NT2/D1 (cell line): Measurements from ENCODE around the gene PLXNA3.

Source experiments
- SUZ12 ChIP-seq: IDR thresholded peaks from 2 replicates; pipeline ENCODE4 v1.6.1; 2011; ENCODE audit not compliant: insufficient read length, insufficient read depth; ENCODE audit errors: extremely low read depth
- YY1 ChIP-seq: IDR thresholded peaks from 2 replicates; pipeline ENCODE4 v1.6.1; 2011; ENCODE audit not compliant: insufficient read length, insufficient read depth
- ZNF274 ChIP-seq: IDR thresholded peaks from 2 replicates; pipeline ENCODE4 v1.6.1; 2011; ENCODE audit warnings: mild to moderate bottlenecking, low read depth, low read length

DNA sequence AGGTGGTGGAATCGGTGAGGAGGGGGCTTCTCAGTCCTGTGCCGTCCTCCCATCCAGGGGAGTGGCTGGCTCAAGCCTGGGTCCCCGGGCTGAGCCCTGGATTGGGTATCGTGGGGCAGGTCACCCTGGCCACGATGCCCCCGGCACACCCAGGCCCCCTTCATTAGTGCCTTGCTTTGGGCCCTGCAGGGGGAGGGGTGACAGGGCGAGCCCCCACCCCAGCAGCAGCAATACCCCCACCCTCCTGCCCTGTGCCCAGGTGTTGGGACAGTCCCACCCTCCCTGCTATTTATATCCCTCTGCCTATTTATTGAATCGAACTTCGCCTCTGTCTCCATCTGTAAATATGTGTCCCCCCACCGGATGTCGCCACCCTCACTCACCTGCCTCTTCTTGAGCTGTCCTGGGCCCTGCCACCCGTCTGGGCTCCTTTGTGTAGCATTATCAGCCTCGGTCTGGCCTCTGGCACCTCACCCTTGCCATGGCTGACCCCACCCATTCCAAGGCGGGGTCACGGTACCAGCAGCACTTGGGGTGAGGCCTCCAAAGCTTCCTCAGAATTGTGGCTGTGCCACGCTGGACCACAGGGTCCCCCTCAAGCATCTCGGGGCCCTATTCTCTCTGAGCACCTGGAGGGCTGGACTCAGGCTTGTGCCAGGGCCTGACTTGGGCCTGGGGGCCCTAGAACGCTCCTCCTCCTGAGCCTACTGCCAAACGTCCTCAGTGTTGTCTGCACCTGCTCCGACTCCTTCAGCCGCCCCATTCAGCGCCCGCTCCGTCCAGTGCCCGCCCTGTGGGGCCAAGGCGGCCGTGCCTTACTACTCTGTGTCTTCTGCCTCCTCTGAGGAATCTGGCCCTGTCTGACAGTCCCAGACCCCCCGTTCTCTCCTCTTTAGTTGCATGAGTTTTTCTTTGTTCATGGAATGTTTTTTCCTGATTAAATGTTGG lies 14.9 kb downstream of the PLXNA3 start:
- TF ChIP-seq ZNF274 (no peak), YY1 (no peak), SUZ12 (no peak)
